ENCODE results near the gene NUP54.

NUP54 gene, protein sequence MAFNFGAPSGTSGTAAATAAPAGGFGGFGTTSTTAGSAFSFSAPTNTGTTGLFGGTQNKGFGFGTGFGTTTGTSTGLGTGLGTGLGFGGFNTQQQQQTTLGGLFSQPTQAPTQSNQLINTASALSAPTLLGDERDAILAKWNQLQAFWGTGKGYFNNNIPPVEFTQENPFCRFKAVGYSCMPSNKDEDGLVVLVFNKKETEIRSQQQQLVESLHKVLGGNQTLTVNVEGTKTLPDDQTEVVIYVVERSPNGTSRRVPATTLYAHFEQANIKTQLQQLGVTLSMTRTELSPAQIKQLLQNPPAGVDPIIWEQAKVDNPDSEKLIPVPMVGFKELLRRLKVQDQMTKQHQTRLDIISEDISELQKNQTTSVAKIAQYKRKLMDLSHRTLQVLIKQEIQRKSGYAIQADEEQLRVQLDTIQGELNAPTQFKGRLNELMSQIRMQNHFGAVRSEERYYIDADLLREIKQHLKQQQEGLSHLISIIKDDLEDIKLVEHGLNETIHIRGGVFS

DNA sequence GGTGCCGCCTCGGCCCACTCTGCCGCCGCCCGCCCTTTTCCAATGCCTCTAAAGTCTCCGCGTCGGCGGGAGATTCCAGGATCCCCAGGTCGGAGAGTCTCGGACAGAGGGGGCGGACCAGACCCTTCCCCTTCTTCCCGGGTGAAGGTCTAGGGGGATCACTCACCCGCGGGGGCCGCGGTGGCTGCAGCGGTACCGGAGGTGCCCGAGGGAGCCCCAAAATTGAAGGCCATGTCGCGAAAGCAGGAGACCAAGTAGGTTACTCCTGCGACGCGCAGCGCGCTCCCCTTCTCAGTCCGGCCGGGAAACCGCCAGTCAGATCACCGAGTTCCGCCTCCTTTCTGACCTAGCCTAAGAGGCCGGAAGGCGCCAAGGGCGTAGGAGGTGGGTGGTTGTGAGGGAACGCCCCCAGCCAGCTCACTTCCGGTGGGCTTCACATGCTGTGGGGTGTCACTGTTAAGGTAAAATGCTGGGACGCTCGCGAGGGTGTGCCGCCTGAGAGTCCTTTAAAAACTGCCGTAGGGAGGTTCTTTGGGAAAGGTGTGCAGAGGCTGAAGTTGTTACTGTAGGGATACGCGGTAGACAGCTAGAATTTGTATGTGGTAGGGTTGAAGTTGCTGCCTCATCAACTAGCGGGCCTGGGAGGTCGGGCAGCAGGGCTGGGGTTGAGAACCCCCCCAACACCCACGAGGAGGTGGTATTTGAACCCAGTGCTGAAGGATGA is at the start of gene NUP54:
NUP54 (minus strand) TSS at position 256 of the 724 bp plus-strand sequence; CDS start at position 233, 23 bp downstream.
- DNase-seq (ENCODE audit: low read depth, low spot score), result peak; percentile 63
- TF ChIP-seq, protein P1, sequence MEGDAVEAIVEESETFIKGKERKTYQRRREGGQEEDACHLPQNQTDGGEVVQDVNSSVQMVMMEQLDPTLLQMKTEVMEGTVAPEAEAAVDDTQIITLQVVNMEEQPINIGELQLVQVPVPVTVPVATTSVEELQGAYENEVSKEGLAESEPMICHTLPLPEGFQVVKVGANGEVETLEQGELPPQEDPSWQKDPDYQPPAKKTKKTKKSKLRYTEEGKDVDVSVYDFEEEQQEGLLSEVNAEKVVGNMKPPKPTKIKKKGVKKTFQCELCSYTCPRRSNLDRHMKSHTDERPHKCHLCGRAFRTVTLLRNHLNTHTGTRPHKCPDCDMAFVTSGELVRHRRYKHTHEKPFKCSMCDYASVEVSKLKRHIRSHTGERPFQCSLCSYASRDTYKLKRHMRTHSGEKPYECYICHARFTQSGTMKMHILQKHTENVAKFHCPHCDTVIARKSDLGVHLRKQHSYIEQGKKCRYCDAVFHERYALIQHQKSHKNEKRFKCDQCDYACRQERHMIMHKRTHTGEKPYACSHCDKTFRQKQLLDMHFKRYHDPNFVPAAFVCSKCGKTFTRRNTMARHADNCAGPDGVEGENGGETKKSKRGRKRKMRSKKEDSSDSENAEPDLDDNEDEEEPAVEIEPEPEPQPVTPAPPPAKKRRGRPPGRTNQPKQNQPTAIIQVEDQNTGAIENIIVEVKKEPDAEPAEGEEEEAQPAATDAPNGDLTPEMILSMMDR (IDR thresholded peaks at IDR 0.05; ENCODE audit: insufficient read depth, low read length, missing control alignments), result no peak
- POLR2A ChIA-PET, result interaction anchor here (1.2 kb wide), 1 partner anchor 158 kb away, joined by 4 read pairs; the partner anchor contains the start of gene STBD1
- CTCF ChIA-PET, result interaction anchor here (0.8 to 5.4 kb wide), 3 partner anchors 31 to 356 kb away, joined by 3 to 57 read pairs (median 5); no protein-coding TSS in a partner anchor
- peak within 1 kb of the TSS; percentile 94 for H3K4me3 ChIP-seq (ENCODE audit: low read depth, low read length)

- TF ChIP-seq, protein P1 (IDR thresholded peaks at IDR 0.05; ENCODE audit: insufficient read depth, low read length, missing control alignments), result no peak
- DNase-seq (ENCODE audit: low read depth, low spot score), result no peak
- ChIA-PET CTCF (interaction anchor here (2.8 kb wide), 1 partner anchor 17 kb away, joined by 22 read pairs; no protein-coding TSS in a partner anchor), POLR2A (no interaction called here)
- no peak overlapping the region for H3K4me3 ChIP-seq (ENCODE audit: low read depth, low read length)
Observed at GRCh38 chr4:76197031-76197743, 49.0 kb upstream of the NUP54 start.

DNA sequence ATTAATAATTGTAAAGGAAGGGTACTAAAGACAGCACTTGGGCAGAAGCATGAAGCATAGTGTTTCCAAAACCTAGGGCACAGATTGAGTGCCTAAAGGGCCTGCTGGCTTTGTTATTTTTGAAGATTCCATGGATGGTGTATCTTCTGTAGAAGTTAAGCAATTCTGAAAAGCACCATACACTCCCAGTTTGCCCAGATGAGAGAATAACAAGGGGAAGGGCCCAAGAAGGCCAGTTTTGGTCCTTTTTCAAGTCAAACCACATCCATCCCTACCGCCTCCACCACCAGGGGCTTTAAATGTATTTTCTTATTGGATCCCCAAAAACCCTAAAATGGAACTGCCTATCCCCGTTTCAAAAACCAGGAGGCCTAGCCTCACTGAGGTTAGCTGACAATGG is 48.2 kb upstream of the NUP54 start:
- DNase-seq (ENCODE audit: low read depth, low spot score), result no peak
- POLR2A ChIA-PET, result no interaction called here
- TF ChIP-seq, protein P1 (IDR thresholded peaks at IDR 0.05; ENCODE audit: insufficient read depth, low read length, missing control alignments), result no peak
- CTCF ChIA-PET, result interaction anchor here (2.8 kb wide), 1 partner anchor 17 kb away, joined by 22 read pairs; no protein-coding TSS in a partner anchor
- no peak overlapping the region for H3K4me3 ChIP-seq (ENCODE audit: low read depth, low read length)

DNA sequence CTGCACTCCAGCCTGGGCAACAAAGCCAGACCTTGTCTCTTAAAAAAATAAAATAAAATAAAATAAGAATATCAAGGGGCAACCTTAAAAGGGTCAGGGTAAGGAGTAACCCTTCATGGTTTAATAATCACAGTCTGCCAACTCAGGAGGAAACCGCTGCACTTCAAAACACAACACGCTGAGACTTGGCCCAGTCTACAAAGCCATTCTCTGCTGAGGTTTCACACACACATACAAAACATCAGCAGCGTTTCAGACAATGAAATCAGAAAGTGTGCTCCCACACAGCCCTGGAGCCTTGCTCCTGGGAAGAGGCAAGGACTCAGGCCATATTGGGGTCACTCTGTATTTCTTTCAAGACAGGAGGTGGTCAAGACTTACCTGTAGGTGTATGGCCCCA is 47.1 kb upstream of the NUP54 start:
- ChIA-PET POLR2A (no interaction called here), CTCF (interaction anchor here (1.0 kb wide), 1 partner anchor 16 kb away, joined by 4 read pairs; no protein-coding TSS in a partner anchor)
- no peak for DNase-seq (ENCODE audit: low read depth, low spot score)
- TF ChIP-seq, protein P1 (IDR thresholded peaks at IDR 0.05; ENCODE audit: insufficient read depth, low read length, missing control alignments), result no peak
- no peak overlapping the region for H3K4me3 ChIP-seq (ENCODE audit: low read depth, low read length)

- ChIA-PET POLR2A (no interaction called here), CTCF (interaction anchor here (2.0 kb wide), 1 partner anchor 14 kb away, joined by 22 read pairs; no protein-coding TSS in a partner anchor)
- no peak overlapping the region for H3K4me3 ChIP-seq (ENCODE audit: low read depth, low read length)
- DNase-seq (ENCODE audit: low read depth, low spot score), result peak; percentile 80
- TF ChIP-seq, protein P1 (IDR thresholded peaks at IDR 0.05; ENCODE audit: insufficient read depth, low read length, missing control alignments), result no peak
Observed at GRCh38 chr4:76194325-76194724, 46.1 kb upstream of the NUP54 start.

All from AG04449 (cell line).